ENCODE results near the gene TECR.
A peak's percentile ranks its signal among the peaks of the same experiment; 100 is the strongest.
"Not testable (repeated sequence)": the region's sequence is repeated elsewhere in the genome, so short reads cannot be mapped to it uniquely, and the experiment has no call there.

Gene TECR

DNA sequence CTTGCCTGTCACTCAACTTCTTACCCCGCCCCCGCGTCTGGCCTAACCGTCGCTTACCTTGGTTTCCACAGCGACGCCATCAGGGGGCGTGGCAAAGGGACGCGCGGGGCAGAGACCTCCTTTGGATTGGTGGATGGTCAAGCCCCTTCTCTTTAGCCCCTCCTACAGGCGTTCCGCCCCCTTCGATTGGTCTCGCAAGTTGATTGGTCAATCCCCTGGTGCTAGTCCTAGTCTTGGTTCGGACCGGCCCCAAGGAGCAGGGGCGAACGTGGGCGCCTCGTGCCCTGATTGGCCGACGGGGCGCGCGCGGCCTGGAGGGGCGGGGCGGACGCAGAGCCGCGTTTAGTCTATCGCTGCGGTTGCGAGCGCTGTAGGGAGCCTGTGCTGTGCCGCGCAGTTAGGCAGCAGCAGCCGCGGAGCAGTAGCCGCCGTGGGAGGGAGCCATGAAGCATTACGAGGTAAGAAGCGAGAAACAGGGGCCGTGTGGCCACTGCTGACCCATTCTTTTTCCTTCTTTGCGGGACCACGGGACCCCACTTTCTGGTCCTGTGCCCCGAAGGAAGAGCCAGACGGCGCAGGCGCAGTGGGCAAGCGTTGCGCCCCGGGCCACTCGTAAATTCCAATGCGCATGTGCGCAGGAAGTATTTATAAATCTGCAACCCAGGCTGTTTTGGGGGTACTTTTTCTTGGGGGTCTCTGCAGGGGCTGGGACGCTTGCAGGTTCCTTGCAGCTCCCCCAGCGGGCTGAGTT, at the start of gene TECR:
Gene TECR (plus strand): TSS at position 341 of the 751 bp plus-strand sequence. CDS start 103 bp downstream, at position 444.
- peak; percentile 98 for DNase-seq

DNA sequence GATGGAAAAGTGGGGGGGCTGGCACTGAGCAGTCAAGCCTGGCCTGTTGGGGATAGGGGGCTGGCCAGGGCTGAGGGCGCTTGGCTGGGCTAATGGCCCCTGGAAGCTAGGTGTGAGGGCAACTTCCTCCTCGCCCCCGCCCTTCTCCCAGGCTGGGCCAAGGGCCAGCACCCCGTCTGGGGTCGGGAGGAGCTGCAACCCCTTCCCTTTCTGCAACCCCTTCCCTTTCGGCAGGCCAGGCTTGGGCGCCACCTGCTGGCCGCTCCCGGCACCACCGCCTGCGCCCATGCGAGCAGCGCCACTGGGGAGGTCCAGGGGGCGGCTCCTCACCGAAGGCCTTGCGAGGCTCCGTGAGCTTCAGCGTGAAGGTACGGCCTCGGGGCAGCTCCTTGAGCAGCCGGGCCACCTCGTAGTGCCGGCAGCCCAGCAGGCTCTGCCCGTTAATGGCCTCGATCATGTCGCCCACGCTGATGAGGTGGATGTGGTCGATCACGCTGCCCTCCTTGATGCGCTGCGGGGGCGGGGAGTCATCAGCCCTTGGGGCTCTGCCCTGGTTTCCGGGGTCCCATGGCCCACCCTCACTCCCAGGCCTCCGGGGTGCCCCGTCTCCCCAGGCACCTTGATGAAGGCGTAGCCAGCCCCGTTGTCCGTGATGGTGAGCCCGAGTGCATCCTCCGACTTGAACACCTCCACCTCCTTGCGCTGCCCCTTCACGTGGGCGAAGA, 49.3 kb upstream of the TECR start:
- no peak for DNase-seq

GRCh38 chr19:14480700-14481079, 48.7 kb upstream of the TECR start:
- DNase-seq, result no peak

DNA sequence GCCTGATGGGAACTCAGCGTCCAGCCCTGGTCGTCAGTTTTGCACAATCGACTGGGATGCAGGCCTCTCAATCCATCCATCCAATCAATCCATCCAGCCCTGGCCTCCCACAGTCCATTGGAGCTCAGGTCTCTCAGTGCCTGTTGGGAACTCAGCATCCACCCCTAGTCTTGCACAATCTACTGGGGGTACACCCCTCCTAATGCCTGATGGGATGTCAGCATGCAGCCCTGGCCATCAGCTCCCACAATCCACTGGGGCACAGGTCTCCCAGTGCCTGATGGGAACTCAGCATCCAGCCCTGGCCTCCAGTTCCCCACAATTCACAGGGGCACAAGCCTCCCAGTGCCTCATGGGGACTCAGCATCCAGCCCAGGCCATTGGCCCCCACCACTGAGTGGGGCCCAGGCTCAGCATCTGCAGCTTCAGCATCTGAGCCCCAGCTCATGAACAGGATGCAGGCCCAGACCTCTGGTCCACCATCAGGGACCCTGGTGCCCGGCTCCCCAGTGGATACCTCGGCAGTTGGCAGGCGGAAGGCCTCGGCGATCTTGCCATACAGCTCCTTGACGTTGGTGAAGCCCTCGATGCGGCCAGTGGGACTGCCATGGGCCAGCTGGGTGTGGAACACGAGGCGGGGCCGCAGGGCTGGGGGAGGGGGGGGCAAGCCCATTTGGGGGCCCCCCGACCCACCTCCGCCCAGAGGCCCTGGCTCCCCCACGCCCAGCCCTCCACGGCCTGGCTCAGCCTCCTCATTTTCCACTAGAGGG, 47.0 kb upstream of the TECR start:
- no peak for DNase-seq

- no peak for DNase-seq
Observed at GRCh38 chr19:14487370-14488125, 41.8 kb upstream of the TECR start.

DNA sequence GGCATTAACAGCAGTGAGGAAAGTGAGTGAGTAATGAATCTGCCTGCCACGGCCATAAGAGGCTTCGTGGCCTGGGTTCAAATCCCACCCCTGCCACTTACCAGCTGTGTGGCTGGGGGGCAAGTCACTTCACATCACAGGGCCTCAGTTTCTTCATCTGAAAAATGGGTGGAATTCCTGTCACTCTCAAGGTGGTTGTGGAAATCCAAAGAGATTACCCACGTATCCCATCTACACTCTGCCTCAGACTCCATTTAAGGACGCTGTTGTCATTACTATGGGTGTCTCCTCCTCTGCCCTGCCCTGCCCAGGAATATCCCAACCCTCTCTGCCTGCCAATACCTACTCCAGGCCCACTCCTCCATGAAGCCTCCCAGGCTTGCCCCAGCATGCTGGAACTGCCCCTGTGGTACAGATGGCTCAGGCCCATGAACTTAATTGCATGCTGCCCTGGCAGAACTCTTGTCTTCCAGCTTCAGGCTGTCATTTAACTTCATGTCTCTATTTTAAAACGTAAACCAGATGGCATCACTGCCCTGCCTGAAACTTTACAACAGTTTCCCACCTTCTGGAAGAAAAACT, 36.5 kb upstream of the TECR start:
- no peak for DNase-seq

GRCh38 chr19:14494411-14494810, 35.0 kb upstream of the TECR start:
- no peak for DNase-seq

DNA sequence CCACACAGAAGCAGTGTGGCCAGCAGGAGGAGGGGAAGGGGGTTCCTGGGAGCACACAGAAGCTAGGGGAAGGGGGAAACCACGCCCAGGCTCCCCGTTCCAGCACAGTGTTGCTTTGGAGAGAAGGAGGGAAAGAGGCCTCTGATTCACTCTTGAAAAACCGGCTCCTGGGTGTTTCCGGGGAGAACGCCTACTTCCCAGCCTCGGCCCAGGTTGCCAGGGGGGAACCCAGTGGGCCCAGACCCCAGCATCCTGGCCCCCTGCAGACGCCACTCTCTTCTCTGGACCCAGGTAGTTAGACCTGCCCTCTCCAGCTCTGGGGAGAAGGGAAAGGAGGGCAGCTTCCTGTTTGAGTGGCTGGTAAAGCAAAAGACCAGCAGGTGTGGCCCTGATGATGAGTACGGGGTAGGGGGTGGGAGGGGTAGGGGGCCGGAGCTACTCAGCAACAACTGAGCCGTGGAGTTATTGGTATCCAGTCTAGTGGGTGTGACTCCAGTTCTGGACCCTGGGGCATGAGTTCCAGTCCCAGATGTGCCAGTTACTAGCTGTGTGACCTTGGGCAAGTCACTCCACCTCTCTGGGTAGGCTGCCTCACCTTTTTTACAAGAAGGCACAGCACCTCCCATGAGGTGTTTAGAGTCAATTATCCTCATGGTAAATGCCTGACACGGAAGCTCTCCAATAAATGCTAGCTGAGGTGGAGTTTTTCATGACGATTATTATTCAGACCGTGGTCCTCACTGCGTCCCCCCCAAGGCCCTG, 34.3 kb upstream of the TECR start:
- DNase-seq, result no peak

DNA sequence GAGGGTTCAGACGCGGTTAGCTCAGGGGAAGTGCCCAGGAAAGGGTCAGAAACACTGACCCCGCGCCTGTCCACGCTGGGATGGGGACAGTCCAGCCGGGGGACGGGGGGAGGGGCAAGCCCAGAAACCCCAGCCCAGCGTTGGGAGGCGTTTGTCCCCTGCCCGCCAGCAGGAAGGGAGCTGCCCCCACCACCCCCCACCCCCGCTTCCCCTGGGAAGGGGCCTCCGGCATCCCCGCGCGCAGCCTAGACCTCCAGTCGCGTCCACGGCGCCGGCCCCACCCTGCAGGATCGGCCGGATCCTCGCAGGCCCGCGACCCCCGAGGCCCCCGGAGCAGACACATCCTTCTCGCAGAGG, 33.7 kb upstream of the TECR start:
- no peak for DNase-seq

GRCh38 chr19:14496029-14496833, 33.2 kb upstream of the TECR start, which contains the start of gene GIPC1:
TSS of gene GIPC1 (minus strand) at chr19:14496127. CDS start at chr19:14482976, 13,151 bp downstream.
- peak; percentile 91 for DNase-seq

DNA sequence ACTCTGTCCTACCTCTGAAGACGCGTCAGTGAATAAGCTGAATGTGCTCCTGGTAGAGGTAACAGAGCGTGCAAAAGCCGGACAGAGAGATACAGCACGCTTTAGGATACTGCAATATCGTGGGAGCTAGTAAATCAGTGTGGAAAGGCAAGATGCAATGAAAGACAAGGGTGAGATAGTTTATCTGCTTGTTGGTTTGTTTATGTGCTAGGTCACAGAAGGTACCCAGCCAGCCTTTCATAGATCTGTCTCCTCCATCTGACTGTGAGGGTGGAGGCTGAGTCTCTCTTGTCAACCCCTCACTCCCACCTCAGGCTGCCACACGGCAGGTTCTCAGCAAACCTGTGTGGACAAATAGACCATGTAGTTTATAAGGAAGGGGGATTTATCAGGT, 32.6 kb upstream of the TECR start:
- no peak for DNase-seq

DNA sequence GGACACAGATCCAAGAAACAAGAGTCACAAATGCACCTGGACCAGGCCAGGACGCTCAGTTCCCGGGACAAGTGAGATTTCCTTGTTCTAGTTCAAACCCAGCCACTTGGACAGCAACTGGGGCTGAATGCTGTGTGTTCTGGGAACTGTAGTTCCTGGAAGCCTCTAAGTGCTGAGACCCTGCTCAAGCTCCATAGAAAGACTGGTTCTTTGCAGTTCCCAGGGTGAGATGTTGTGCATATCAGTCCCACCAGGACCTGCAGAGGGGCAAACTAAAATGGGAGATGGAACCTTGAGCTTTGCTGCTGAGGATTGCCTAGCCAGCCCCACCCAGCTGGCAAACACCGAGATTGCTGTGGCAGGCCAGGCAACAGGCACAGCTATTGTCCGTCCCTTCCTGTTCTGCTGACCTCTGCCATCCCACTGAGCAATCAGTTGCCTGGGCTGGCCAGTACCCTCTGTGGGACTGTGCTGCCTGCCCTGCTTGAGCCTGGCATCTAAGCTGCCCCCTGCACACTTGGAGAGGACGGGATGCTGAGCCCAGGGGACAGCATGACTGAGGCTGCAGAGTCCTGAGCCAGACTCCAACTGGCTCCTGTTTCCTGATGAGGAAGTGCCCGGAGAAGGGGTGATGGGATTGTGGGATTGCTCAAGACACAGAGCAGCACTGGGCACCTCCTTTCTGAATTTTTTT, 32.0 kb upstream of the TECR start:
- peak; percentile 32 for DNase-seq

DNA sequence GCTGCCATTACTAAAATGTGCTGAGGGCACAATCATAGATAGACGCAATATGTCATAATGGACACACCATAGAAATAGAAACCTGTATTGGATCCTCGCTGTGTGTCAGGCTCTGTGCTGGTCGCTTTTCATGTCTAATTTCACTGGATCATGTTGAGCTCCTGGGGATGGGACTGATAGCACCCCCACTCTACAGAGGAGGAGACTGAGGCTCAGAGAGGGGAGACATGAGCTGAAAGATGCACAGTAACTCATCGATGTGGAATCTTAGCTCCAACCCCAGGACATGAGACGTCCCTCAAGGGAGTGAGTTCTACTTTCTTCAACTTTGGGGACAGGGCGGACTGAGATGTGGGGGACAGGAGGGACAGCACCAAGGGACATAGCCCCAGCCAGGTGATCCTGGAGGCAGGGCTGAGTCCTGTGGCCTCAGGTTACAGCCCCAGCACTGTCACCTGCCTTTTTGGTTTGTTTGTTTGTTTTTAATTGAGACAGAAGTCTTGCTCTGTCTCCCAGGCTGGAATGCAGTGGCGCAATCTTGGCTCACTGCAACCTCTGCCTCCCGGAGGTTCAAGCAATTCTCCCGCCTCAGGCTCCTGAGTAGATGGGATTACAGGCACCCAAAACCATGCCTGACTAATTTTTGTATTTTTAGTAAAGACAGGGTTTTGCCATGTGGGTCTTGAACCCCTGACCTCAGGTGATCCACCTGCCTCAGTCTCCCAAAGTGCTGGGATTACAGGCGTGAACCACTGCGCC, 26.9 kb upstream of the TECR start:
- DNase-seq, result no peak

DNA sequence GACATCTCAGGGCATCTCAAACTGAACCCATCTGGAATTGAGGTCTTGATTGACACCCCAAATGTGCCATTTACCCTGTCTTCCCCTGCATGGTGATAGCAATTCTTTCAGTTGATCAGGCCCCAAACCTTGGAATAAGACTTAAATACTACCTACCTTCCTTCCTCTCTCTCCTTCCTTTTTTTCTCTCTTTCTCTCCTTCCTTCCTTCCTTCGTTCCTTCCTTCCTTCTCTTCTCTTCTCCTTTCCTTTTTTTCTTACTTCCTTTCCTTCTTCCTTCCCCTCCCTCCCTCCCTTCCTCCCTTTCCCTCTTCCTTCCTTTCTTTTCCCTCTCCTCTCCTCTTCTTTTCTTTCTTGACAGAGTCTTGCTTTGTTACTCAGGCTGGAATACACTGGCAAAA, 26.1 kb upstream of the TECR start:
- no peak for DNase-seq

DNA sequence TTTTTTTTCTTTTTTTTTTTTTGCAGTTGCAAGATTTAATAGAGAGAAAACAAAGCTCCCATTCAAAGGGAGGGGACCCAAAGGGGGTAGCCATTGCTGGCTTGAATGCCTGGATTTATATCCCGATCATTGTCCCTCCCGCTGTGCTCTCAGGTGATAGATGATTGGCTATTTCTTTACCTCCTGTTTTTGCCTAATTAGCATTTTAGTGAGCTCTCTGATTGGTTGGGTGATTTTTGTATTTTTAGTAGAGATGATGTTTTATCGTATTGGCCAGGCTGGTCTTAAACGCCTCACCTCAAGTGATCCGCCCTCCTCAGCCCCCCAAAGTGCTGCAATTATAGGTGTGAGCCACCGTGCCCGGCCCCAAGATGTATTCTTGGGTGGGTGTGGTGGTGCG, 24.8 kb upstream of the TECR start:
- DNase-seq, result not testable (repeated sequence)

DNA sequence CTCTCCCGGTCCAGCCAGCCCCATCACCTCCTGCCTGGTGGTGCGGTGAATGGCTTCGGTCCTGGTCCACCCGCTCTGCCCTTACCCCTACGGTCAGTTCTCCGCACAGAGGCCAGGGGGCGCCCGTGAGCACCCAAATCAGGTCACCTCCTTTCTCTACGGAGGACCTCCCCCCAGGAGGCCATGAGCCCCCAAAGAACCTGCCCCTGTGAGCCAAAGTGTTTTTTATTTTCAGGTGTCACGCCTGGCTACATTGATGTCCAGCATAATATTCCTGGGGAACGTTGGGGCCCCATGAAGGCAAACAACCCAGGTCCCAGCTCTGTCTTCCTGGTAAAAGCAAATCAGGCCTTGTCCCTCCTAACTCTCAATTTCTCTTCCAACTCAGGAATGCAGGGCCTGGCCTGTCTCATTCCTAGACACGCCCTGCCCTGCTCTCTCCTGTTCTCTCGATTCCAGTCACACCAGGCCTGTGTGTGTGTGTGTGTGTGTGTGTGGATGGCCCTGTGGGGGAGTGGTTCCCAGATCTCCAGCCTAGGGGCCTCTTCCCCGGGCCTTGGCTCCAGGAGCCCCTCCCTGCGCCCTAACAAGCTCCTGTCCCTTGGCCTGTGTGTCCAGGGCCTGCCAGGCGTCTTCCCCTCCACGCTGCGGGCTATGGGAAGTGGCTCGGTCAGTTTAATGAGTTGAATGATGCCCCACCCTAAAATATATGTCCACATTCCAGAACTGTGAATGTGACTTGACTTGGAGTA, 23.7 kb upstream of the TECR start:
- no peak for DNase-seq

- DNase-seq, result no peak
Observed at GRCh38 chr19:14507704-14508542, 21.5 kb upstream of the TECR start.

All from SHP77 treated with DMSO at 0.1 percent for 48 hours (cell line).